IPS-18a (cell line): ENCODE data around the gene DOCK9.

Source experiments
- H3K27ac ChIP-seq: one replicate; pipeline ENCODE4 v1.5.1; 2013; ENCODE audit warnings: low read length
- H3K27me3 ChIP-seq: one replicate; pipeline ENCODE4 v1.6.1; 2013; ENCODE audit warnings: mild to moderate bottlenecking, low read length; ENCODE audit not compliant: control insufficient read depth, insufficient read depth
- H3K36me3 ChIP-seq: one replicate; pipeline ENCODE4 v1.6.1; 2013; ENCODE audit warnings: low read depth, low read length; ENCODE audit not compliant: control insufficient read depth
- H3K4me1 ChIP-seq: one replicate; pipeline ENCODE4 v1.6.1; 2013; ENCODE audit warnings: low read depth, low read length; ENCODE audit not compliant: control insufficient read depth
- H3K4me3 ChIP-seq: one replicate; pipeline ENCODE4 v1.5.1; 2013; ENCODE audit warnings: low read length
- H3K9ac ChIP-seq: one replicate; pipeline ENCODE4 v1.6.1; 2013; ENCODE audit warnings: mild to moderate bottlenecking, low read length, moderate library complexity
- H3K9me3 ChIP-seq: one replicate; pipeline ENCODE4 v1.6.1; 2013; ENCODE audit warnings: low read depth, low read length; ENCODE audit not compliant: control insufficient read depth

Gene DOCK9

DNA sequence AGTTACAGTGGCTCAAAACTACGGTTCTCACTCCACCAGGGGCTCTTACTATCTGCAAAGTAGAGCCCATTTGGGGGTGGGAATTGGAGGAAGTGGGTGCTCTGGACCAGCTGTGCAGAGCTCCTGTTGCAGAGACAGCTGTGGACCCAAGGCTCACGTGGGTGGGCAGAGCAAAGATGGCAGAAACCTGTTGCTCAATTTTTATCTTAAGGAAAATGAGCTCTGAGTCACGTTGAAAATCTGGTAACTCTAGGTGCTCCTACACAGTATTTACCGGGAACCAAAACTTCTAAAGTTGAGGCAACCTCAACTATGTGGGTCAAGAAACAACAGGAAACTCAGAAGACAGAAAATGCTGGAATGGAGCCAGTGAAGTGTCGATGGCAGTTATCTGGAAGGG lies 195.2 kb downstream of the DOCK9 start:
- Histone ChIP-seq H3K9ac (no peak overlapping the region), H3K4me1 (no peaks in the 10 kb centered on the region), H3K36me3 (no peaks in the 10 kb centered on the region), H3K27me3 (no peaks in the 10 kb centered on the region), H3K9me3 (no peaks in the 10 kb centered on the region), H3K4me3 (no peak overlapping the region), H3K27ac (no peak overlapping the region)

DNA sequence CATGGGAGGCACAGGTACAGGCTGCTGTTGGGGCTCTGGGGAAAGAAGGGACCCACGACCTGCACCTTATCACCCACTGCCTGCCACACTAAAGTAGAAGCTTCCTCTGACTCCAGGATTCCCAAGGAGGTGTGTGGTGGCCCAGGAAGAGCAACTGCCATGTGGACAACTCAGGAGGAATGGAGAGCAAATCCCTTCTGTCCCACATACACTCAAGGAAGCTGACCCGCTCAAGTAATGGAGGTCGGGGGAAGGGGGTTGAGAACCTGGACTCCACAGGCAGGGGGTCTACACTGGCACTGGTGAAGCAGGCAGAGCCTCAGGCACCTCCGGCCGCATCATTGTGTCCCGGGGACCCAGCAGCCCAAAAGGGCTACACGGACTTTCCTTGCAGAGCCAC lies 196.0 kb downstream of the DOCK9 start:
- H3K9me3 ChIP-seq = no peaks in the 10 kb centered on the region
- no peak overlapping the region for H3K9ac ChIP-seq
- no peak overlapping the region for H3K4me3 ChIP-seq
- H3K27ac ChIP-seq = no peak overlapping the region
- H3K27me3 ChIP-seq = no peaks in the 10 kb centered on the region
- no peaks in the 10 kb centered on the region for H3K4me1 ChIP-seq
- no peaks in the 10 kb centered on the region for H3K36me3 ChIP-seq

DNA sequence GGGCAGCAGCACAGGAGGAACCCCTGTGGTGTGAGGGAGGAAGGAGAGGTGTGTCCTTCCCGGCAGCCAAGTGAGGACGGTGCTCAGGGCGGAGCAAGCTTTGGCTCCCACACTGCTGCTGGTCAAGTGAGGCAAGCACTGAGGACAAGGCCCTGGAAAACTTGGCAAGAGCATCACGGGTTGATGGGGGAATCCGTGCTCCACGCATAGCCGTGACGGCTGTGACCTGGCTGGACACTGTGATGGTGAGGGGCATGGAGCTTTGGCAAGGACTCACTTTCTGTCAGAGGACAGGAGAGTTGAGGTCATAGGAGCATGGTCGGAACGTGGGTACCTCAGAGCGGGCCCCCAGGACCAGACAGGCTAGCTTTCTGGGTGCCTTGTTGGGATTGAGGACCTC lies 196.4 kb downstream of the DOCK9 start:
- no peaks in the 10 kb centered on the region for H3K9me3 ChIP-seq
- no peaks in the 10 kb centered on the region for H3K4me1 ChIP-seq
- H3K27me3 ChIP-seq = no peaks in the 10 kb centered on the region
- H3K36me3 ChIP-seq = no peaks in the 10 kb centered on the region
- H3K4me3 ChIP-seq = no peak overlapping the region
- no peak overlapping the region for H3K27ac ChIP-seq
- H3K9ac ChIP-seq = no peak overlapping the region

DNA sequence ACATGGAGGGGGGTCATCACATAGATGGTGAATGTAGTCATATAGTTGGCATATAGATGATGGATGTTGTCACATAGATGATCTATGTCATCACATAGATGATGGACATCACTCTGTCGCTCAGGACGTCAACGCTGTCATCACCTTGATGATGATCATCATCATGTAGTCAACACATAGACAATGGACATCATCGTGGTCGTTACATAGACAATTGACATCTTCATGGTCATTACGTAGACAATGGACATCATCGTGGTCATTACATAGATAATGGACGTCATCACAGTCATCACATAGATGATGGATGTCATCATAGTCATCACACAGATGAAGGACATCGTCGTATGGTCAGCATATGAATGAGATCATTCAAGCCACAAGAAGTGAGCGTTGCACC lies 196.8 kb downstream of the DOCK9 start:
- Histone ChIP-seq H3K36me3 (no peaks in the 10 kb centered on the region), H3K27ac (no peak overlapping the region), H3K9me3 (no peaks in the 10 kb centered on the region), H3K4me1 (no peaks in the 10 kb centered on the region), H3K27me3 (no peaks in the 10 kb centered on the region), H3K9ac (no peak overlapping the region), H3K4me3 (no peak overlapping the region)

DNA sequence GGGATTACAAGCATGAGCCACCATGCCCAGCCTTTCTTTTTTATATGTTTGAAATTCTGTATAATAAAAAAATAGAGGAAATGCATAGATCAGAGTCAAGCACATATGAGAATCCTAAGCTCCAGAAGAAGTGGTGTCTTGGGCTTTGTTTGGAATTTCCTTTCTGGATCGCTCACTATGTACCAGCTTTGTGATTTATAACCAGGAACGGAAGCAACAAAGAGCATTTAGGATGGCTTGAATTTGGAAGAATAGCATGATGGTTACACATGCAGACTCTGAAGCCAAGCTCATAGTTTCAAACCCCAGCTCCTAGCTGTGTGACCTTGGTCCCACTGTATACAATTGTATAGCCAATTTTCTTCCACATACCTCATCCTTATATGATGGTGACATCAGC lies 197.4 kb downstream of the DOCK9 start:
- H3K9ac ChIP-seq = no peak overlapping the region

DNA sequence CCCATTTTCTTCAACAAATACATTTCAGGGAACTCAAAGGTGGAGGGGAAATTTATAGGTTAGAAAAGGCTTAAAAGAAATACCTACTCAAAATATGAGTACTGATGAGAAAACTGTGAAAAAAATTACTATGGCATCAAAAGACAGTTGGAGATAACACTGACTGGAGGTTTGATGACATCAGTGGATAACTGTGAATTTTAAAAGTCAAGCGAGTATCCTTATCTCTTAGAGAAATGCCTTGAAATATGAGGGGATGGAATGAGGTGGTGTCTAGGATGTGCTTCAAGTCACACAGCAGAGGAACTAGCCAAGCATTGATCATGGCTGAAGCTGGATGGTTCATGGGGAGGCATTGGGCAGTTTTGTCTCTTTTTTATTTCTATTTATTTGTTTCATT lies 198.2 kb downstream of the DOCK9 start:
- H3K9me3 ChIP-seq = no peaks in the 10 kb centered on the region
- H3K4me1 ChIP-seq = no peaks in the 10 kb centered on the region
- no peaks in the 10 kb centered on the region for H3K27me3 ChIP-seq
- H3K36me3 ChIP-seq = no peaks in the 10 kb centered on the region
- H3K4me3 ChIP-seq = no peak overlapping the region
- H3K27ac ChIP-seq = no peak overlapping the region
- no peak overlapping the region for H3K9ac ChIP-seq

More for the DNA sequence above, 197.4 kb downstream of the DOCK9 start:
- Histone ChIP-seq H3K27me3 (no peaks in the 10 kb centered on the region), H3K27ac (no peak overlapping the region), H3K9me3 (no peaks in the 10 kb centered on the region), H3K4me1 (no peaks in the 10 kb centered on the region), H3K4me3 (no peak overlapping the region), H3K36me3 (no peaks in the 10 kb centered on the region)

DNA sequence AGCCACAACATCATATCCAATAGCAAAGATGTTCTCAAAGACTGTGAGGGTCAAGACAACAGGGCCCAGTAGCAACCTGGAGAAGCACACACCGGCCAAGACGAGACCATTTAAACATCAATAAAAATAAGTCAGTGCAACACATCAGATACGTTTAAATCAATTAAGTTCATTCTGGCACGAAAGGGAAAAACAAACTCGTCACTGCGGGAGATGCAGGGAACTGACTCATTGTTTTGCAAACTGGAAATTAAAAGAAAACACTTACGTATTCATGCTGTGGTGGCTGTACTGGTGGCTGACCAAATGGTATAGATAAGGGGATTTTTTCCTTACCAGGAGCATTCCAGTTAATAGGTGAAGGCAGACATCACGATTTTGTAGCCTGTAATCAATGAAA lies 199.1 kb downstream of the DOCK9 start:
- Histone ChIP-seq H3K36me3 (no peaks in the 10 kb centered on the region), H3K9me3 (no peaks in the 10 kb centered on the region), H3K4me1 (no peaks in the 10 kb centered on the region), H3K4me3 (no peak overlapping the region), H3K27me3 (no peaks in the 10 kb centered on the region), H3K27ac (no peak overlapping the region), H3K9ac (no peak overlapping the region)

DNA sequence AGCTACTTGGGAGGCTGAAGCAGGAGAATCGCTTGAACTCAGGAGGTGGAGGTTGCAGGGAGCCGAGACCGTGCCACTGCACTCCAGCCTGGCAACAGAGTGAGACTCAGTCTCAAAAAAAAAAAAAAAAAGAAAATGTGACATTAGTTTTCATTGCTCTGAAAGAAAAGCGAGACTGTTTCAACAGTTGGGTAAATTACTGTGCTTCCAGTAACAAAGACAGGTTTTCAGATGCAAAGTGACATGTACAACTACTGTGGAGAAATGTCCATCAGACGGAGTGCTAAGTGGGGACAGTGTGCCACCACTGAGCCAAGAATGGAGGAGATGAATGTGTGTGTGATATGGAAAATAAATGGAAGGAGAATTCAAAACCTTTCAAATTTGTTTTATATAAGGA lies 201.2 kb downstream of the DOCK9 start:
- Histone ChIP-seq H3K4me3 (no peak overlapping the region), H3K9ac (no peak overlapping the region), H3K27me3 (no peaks in the 10 kb centered on the region), H3K4me1 (no peaks in the 10 kb centered on the region), H3K27ac (no peak overlapping the region), H3K36me3 (no peaks in the 10 kb centered on the region), H3K9me3 (no peaks in the 10 kb centered on the region)

DNA sequence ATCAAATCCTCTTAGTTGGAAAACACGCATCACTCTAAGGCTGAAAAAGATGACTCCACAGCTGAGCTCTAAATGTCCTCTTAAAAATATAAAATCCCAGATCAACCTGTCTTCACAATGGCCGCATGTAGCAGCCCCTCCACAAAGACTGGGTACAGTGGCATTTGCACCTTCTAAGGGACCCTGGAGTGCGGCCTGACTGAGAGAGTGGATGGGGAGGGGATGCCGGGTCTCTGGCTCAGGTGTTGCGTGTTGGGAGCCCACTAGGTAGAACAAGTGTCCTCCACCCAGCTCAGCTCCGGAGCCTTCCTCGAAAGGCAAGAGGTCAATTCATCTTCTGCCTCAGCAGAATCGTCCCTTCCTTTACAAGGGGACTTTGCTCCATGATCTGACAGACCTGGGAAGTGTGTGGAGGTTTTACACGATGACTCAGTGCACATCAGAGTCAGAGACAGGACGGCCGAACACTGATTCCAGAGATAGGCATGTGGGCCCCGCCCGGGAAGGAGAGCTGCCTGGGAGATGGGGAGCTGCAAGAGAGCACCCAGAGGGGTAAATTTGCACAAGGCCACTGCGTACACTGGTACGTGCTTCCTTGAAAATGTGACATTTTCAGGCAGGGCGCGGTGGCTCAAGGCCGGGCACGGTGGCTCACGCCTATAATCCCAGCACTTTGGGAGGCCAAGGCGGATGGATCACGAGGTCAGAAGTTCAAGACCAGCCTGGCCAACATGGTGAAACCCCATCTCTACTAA lies 201.8 kb downstream of the DOCK9 start:
- Histone ChIP-seq H3K36me3 (no peaks in the 10 kb centered on the region), H3K9me3 (no peaks in the 10 kb centered on the region), H3K4me1 (no peaks in the 10 kb centered on the region), H3K9ac (no peak overlapping the region), H3K27ac (no peak overlapping the region), H3K4me3 (no peak overlapping the region), H3K27me3 (no peaks in the 10 kb centered on the region)

DNA sequence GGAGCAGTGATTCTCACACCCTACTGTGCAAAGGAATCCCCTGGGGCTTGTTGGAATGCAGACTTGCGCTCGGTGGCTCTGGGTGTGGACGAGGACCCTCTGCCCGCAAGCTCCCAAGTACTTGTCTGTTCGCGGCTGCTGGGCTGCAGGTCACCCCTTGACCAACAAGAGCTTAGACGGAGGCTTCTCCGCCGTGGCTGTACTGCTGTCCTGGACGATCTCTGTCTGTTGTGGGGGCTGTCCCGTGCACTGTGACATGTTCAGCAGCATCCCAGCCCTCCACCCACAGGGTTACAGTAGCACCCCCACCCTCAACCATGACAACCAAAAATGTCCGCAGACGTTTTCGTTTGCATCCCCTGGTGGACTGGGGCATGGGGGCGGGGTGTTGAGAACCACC lies 202.5 kb downstream of the DOCK9 start:
- Histone ChIP-seq H3K4me3 (no peak overlapping the region), H3K9ac (no peak overlapping the region), H3K36me3 (no peaks in the 10 kb centered on the region)

DNA sequence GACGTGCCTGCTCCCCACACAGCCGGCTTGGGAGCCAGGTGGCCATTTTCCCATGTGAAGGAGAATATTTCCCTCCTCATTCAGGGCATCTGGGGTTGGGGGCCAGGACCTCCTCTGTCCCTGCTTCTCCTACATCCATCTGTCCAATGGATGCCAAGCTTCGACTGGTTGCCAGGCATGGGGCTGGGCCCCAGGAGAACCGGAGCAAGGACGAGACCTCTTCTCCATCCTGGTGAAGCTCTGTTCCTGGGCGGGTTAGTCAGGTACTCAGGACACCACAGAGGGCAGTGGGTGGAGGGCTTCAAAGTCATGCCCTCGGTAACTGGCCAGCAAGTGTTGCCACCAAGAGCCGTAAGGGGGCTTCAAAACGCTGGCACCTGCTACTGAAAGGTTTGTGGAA lies 203.1 kb downstream of the DOCK9 start:
- Histone ChIP-seq H3K4me3 (no peak overlapping the region), H3K27me3 (no peaks in the 10 kb centered on the region), H3K9ac (no peak overlapping the region), H3K9me3 (no peaks in the 10 kb centered on the region), H3K36me3 (no peaks in the 10 kb centered on the region), H3K27ac (no peak overlapping the region), H3K4me1 (no peaks in the 10 kb centered on the region)

More for the DNA sequence above, 202.5 kb downstream of the DOCK9 start:
- H3K27me3 ChIP-seq = no peaks in the 10 kb centered on the region
- H3K4me1 ChIP-seq = no peaks in the 10 kb centered on the region
- H3K9me3 ChIP-seq = no peaks in the 10 kb centered on the region
- H3K27ac ChIP-seq = no peak overlapping the region

DNA sequence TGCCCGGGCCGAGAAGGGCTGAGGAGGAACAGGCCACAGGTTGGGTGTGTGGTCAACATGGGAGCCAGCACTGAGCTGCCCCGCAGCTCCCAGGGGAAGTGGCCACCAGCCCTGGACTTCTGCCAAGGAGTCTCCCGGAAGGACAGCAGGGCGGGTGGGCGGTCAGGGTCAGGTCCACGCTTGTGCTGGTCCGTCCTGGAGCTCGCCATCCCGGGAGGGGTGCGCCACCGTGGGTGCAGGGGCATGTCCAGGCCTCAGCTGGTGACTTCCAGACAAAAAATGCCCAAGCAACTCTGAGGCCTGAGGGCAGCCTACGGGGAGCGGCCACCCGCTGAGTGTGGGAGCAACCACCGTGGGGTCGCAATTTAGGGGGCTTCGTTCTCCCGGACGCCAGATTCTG lies 203.9 kb downstream of the DOCK9 start:
- Histone ChIP-seq H3K4me1 (no peaks in the 10 kb centered on the region), H3K27me3 (no peaks in the 10 kb centered on the region), H3K9me3 (no peaks in the 10 kb centered on the region), H3K36me3 (no peaks in the 10 kb centered on the region), H3K4me3 (no peak overlapping the region), H3K27ac (no peak overlapping the region), H3K9ac (no peak overlapping the region)
